HG03097 (cell line): ENCODE results near the gene PLD3.

Source experiments
- ATAC-seq: cut with Tn5 transposase; IDR thresholded peaks from one replicate; pipeline ENCODE4 v1.9.1; 2021; ENCODE audit not compliant: unreplicated experiment, low FRiP score

Gene PLD3, protein sequence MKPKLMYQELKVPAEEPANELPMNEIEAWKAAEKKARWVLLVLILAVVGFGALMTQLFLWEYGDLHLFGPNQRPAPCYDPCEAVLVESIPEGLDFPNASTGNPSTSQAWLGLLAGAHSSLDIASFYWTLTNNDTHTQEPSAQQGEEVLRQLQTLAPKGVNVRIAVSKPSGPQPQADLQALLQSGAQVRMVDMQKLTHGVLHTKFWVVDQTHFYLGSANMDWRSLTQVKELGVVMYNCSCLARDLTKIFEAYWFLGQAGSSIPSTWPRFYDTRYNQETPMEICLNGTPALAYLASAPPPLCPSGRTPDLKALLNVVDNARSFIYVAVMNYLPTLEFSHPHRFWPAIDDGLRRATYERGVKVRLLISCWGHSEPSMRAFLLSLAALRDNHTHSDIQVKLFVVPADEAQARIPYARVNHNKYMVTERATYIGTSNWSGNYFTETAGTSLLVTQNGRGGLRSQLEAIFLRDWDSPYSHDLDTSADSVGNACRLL

DNA sequence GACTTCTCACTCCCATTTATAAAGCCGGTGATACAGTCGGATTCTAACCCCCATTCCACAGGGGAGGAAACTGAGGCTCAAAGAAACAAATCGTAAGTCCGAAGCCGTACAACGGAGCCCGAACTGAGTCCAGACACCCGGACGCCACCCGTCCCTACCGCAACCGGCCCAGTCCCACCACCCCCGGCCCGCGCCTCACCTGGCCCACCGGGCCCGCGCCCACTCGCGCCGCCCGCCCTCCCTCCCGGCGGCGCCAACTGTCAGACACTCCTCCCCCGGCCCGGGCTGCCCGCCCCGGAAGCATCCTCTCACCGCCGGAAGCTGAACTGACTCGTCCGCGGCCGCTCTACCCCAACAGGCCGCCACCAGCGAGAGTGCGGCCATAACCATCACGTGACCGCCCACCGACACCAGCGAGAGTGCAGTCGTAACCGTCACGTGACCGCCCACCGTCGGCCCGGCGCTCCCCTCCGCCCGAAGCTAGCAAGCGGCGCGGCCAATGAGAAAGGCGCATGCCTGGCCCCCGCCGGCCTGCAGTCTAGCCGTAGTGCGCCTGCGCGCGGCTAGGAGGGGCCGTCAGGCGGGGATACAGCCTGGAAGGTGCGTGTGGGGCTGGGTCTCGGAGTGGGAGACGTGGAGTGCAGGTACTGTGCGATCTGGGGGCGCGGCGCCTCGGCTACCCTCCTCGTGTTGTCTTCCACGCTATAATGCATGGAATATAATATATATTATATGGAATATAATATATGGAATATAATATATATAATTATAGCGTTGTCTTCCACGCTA, at the start of gene PLD3, which contains the start of gene C19orf47:
Gene PLD3 (plus strand): TSS at position 571 of the 789 bp plus-strand sequence. CDS start 17,789 bp downstream, outside the sequence.
Gene C19orf47 (minus strand): TSS at position 273 of the 789 bp plus-strand sequence. CDS start 6,540 bp downstream, outside the sequence.
- peak; percentile 95 for ATAC-seq

DNA sequence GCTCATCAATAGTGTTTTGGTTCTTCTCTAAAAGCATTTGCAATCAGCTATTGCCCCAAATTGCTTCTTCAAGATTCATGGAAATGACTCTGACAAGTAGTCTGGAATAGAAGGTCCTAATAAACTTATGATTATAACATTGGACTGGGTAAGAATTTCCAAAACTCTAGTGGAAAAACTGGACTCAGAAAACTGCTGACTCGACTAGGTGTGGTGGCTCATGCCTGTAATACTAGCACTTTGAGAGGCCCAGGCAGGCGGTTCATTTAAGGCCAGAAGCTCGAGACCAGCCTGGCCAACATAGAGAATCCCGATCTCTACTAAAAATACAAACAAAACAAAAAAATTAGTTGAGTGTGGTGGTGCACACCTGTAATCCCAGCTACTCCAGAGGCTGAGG, 47.8 kb upstream of the PLD3 start:
- ATAC-seq: no peak

DNA sequence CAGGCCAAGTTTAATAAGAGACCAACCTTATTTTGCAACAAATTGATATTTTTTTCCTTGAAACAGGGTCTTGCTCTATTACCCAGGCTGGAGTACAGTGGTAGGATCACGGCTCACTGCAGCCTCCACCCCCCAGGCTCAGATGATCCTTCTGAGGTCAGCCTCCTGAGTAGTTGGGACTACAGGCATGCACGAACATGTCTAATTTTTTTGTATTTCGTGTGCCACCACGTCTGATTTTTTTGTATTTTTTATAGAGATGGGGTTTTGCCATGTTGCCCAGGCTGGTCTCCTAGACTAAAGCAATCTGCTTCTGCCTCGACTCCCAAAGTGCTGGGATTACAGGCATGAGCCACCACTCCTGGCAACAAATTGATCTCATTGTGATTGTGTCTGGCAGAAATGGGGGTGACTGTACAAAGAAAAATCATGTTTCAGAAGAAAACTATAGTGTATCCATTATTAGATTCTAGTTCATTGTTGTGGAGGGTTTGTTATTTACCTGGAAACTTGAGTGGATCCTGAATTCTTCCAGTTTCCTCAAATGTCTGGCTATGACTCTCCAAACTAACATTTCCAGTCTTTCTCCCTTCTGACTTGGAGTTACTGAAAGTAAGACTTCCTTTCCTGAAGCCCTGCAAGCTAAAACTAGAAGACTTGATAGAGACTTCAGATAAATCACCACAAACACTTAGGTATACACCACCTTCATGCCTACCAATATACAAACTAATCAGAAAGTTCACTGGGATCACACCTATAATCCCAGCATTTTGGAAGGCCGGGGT, 46.1 kb upstream of the PLD3 start:
- no peak for ATAC-seq

DNA sequence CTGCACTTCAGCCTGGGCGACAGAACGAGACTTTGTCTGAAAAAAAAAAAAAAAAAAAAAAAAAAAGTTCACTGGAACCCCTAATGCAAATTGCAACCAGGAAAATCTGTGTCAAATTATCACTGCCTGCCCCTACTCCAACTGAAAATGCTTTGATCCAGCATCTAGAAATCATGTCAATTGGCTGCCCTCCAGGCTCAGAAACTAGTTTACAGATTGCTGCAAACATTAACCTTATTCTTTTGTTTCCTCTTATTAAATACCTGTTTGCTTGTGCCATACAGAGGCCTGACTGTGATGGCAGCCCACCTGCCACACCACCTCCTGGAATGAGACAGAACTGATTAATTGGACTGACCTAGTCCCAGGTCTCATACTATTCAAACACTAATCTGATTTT, 44.7 kb upstream of the PLD3 start:
- no peak for ATAC-seq

DNA sequence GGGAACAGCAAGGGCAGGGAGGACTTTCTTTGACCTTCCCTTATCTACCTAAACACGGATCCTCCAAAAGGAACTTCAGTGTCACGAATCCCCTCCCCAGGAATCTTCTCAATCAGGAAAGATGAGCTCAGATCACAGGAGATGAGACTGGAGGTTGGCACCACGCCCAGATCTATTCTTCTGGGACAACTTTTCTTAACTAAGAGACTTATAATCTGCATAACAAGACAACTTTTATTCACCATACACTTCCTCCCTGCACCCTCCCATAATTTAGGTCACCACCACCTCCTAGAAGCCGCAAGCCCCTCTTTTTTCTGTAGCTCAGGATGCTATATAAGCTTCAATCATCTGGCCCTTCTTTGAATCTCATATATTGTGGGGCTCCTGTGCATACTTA, 44.2 kb upstream of the PLD3 start:
- no peak for ATAC-seq

DNA sequence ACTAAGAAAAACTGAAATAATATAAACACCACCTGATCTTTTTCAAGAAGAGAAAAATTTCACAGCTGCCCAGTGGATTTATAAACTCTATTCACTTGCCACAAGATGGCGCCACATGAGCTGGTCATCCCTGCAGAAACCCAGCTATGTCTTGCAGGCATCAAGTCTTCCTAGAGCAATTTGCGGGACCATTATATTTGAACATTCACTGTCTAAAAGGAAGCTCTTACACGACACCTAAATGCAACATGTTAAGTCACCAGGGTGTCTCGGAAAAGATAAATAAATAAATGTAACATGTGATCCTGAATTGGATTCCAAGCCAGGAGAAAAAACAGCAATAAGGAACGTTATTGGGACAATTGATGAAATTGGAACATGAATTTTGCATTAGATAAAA, 43.1 kb upstream of the PLD3 start:
- ATAC-seq: no peak

DNA sequence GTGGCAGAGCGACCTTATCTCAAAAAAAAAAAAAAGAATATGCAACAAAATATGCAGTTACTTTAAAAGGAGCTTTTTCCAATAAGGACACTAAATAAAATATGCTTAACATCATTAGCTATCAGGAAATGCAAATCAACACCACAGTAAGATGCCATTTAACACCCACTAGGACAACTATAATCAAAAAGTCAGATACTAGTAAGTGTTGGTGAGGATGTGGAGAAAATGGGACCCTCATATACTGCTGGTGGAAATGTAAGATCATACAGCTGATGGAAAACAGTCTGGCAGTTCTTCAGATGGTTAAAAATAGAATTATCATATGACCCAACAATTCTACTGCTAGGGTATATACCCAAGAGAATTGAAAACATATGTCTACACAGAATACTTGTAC, 38.8 kb upstream of the PLD3 start:
- no peak for ATAC-seq

DNA sequence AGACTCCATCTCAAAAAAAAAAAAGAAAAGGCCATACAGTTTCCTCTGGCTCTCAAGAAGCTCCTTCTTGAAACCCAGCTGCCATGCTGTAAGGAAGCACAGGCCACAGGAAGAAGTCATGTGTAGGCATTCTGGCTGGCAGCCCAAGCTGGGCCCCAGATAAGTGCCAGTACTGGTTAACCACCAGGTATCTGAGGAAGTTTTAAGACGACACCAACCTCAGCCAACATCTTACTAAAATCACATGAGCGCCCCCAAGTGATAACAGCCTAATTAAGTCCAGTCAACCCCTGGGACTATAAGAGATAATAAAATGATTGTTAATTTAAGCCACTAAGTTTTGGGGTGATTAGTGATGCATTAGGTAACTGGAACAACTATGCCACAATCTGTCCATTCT, 36.0 kb upstream of the PLD3 start:
- no peak for ATAC-seq

DNA sequence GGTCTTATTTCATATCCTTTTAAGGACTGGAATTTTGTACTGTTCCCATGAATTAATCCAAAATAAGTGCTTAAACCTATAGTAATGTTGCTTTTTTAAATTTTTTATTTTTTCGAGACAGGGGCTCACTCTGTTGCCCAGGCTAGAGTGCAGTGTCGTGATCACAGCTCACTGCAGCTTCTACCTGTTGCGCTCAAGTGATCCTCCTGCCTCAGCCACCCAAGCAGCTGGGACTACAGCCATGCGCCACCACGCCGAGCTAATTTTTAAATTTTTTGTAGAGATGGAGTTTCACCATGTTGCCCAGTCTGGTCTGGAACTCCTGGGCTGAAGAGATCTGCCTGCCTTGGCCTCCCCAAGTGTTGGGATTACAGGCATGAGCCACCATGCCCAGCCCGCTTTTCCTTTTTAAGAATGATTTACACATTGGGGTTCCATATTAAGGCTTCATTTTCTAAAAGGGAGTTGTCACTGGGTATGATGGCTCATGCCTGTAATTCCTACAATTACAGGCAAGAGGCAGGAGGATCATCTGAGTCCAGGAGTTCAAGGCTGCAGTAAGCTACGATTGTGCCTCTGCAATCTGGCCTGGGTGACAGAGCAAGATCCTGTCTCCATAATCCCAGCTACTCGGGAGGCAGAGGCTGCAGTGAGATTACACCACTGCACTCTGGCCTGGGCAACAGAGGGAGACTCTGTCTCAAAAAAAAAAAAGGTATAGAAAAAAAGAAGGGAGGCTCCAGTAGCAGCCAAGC, 35.1 kb upstream of the PLD3 start:
- ATAC-seq: no peak

DNA sequence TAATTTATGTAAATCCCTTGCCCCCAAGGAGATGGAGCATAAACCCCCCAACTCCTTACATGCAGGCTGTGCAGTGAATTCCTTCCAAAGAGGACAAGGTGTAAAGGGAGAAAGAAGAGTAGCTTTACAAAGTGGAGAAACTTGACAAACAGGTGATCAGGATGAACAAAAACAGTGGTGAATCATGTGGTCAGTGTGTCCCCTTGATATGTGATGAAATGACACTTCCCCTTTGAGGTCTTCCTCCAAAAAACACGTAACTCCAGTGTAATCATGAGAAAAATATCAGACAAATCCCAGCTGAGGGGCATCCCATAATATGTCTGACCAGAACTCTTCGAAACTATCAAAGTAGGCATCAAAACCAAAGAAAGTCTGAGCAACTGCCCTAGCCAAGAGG, 33.8 kb upstream of the PLD3 start:
- ATAC-seq: no peak

DNA sequence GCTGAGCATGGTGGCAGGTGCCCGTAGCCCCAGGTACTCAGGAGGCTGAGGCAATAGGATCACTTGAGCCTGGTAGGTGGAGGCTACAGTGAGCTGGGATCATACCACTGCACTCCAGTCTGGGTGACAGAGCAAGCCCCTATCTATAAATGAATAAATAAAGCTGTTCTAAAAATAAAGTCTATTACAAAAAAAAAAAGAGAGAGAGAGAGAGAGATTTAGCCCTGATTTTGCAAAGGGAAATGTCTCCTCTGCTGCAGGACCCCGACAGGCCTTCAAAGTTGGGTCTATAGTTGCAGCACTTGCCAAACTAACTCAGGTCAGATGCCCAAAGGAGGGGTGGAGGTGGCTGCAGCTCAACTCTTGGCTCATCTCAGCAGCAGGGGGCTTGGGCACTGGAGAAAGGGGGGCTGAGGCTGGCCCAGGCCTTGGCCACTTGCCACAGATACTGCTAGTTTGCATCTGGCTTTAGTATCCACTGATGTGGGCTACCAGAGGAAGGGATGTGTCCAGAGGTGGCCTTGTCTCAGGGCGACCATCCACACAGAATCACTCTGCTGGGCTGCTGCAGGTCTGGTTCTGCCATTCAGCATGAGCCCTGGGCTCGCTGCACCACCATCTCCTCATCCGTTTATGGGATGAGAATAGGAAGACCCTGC, 32.6 kb upstream of the PLD3 start:
- ATAC-seq: no peak

DNA sequence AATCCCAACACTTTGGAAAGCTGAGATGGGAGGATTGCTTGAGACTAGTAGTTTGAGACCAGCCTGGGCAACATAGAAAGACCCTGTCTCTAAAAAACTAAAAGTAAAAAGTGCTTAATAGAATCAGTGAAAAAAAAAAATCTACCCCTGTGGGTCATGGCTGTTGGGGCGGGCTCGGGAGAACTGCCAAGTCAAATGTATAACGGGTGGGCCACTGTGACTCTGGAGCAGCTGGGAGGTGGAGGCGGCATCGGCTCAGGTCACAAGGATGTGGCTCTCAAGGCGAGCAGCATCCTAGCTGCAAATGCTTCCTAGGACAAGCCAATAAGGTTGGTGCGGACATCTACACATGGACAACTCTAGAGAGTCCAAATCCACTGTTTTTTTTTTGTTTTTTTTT, 31.2 kb upstream of the PLD3 start:
- ATAC-seq: no peak

DNA sequence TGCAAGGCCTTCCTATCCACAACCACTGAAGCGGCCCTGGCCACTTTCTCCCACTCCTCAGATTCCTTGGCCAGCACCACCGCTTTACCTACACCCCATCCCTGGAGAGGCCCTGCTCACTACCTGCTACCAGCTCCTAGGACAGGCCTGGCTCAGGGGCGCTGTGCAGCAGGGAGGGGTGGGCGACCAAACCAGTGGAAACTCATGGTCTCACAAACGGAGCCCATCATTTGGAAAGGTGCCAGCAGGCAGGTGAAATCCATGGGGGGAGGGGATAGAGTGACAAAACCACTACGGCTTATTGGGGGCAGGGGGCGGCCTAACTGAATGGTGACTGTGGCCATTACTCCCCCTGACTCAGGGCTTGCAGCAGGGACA, 27.9 kb upstream of the PLD3 start:
- ATAC-seq: no peak

DNA sequence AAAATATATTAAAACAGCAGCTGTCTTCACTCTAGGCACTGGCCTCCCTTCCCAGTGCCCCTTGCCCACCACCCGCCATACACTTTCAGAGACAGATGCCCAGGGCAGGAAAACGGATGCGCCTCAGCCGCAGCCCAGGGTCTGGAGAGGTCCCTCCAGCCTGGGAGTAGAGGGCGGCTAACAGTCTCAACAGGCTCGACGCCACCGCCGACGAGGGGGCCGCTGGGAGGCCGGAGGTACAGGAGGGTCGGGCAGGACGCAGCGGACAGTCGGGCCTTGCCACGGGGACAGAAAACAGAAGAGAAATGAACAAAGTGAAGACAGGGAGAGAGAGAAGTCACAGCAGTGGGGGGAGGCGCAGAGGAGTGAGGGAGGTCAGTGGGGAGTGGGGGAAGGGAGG, 27.4 kb upstream of the PLD3 start:
- ATAC-seq: no peak

DNA sequence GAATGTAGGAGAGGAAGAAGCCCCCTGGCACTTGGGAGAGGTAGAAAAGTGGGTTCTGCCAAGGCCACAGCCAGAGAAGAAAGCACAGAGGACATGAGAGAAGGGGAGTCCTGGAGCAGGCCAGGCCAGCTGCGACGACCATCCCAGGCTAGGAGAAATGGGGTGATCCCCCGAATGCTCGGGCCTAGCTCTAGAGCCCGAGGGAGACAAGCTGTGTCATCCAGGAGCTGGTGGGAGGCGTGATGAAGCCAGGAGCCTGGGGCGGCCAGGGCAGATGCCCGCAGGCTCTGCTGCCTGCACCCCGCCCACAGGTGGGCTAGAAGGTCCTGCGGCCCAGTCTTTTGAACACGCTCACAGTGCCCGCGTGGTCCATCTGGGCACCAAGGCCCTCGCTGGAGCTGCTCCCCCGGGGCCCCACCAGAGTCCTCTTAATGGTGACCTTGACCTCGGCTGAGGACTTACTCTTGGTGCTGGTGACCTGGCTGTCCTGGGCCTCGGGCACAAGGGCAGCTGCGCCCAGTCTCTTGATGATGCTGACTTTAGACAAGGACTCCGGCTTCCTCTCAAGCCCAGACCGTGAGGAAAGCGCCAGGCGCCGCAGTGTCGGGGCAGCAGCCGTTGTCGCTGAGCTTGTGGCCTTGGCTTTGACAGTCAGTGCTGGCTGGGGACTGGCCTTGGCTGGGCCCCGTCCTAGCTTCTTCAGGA, 26.8 kb upstream of the PLD3 start:
- ATAC-seq: no peak

DNA sequence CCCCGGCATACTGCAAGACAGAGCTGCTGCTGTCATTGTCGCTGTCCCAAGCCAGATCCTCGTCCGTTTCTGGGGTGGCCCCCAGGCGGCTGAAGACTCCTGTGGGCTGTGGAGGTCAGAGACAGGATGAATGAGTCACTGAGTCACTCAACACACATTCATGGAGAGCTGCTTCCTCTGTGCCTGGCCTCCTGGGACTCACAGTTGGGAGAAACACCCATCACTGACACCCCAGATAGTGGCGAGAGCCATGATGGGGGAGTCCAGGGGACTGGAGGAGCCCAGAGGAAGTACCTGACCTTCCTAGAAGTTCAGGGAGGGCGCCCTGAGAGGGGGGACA, 26.3 kb upstream of the PLD3 start:
- no peak for ATAC-seq

DNA sequence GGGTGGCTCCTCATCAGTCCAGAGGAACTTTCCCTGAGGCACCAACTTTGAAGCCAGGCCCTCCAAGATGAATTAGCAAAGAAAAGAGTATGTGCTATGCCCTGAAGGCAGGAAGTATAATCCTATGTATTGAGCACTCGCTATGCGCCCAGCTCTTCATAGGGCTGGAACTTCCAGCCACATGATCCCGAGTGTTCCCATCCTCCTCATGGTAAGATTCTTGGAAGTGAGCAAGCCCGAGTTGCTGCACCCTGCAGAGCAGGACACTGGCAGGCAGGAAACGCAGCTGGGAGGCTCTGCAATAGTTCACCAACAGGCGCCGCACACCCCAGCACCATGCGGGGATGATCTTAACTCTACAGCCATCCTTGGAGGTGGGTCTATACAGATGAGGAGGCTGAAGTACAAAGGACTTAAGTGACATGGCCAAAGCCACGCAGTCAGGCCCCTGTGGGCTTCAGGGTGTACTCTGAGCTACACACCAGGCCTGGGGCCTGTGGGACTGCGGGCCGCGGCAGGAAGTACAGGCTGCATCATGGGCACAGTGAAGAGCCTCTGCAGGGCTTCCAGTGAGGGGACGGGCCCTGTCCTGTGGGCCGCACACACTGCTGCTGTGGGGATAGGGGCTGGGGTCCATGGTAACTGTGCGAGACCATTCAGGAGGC, 25.4 kb upstream of the PLD3 start:
- ATAC-seq: no peak

DNA sequence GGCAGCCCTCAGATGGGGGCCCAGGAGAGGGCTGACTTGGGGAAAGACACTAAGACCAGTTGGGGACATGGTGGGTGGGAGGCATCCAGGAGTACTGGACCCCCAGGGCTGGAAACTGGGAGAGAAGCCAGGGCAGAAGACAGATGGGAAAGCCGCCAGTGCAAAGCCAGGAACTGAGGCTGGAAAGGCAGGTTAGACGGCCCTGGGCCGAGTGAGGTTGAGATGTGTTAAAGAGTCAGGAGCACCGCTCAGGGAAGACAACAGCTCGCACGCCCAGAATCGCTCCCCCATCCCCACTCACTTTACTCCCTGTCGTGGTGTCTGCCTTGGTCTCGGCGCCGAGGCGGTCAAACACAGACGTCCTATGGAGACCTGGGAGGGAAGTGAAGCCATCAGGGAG, 24.8 kb upstream of the PLD3 start:
- no peak for ATAC-seq

DNA sequence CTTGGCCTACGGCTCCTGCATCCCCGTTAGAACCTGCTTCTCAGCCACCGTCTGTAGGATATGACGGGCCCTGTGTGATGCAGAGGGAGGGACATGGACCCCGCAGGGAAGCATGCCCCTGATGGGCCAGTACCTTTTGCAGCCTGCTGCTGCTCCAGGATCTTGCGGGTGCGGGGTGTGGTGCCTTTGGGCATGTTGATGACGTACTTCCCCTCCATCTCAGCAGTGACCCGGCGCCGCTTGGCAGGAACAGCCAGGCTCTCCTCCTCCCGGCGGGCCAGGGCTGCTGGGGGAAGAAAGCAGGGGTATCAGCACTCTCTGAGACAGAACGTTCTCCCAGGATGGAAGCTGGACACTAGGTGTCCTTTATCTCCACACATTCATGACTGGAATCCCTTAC, 22.3 kb upstream of the PLD3 start:
- no peak for ATAC-seq
